CD1c-positive myeloid dendritic cell (primary cell): ENCODE results near the gene FAM228A.
A peak's percentile ranks its signal among the peaks of the same experiment; 100 is the strongest.

Experiments
- DNase-seq: peaks from one replicate; pipeline ENCODE4 v3.0.0-alpha.2; 2016; ENCODE audit errors: extremely low spot score

The FAM228A gene

DNA sequence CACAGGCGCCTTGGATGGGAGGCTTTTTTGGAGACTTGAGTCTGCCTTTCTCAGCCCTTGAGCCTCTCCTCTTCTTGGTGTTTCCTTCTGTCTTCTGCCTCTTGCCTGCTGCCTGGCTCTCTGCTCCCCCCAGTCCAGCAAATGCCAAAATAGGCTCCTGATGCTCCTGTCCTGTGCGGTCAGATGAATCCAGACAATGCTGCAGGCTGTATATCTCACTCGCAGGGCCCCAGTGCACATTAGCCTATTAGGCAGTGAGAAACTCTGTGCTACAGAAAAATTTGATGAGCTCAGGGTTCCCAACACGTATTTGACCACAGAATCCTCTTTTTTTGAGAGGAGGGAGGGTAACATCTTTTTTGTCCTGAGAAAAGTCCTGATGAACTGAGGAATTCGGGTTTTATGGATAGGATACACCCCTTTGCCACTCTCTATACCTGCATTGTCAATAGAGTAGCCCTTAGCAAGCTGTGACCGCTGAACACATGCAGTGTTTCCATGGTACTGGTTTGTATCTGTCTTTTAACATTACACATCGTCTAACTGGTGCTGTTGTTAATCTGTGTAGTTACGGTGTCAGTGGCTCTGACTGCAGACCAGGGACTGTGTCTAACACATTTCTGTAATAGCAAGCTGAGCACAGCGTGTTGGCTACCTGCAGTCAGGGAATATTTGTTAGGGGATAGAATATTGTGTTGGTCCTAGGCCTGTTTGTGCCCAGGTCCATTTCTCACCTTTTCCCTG lies 50.8 kb downstream of the FAM228A start:
- no peak for DNase-seq

DNA sequence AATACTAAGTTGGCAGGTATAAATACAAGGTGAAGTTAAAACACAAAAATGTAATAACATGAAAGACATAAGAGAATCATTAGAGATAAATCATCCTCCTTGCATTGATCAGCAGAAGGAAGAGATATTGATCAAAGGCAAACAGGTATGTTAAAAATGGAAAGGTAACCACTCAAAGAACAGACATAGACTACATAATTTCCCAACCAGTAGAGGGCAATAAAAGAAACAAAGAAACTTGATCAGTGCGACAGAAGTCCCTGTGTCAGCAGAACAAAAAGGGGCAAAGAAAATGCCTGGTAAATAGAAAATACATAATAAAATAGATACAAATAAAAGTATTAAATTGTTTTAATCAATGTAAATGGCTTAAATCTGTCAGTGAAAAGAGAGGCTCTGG lies 53.6 kb downstream of the FAM228A start:
- DNase-seq = no peak

DNA sequence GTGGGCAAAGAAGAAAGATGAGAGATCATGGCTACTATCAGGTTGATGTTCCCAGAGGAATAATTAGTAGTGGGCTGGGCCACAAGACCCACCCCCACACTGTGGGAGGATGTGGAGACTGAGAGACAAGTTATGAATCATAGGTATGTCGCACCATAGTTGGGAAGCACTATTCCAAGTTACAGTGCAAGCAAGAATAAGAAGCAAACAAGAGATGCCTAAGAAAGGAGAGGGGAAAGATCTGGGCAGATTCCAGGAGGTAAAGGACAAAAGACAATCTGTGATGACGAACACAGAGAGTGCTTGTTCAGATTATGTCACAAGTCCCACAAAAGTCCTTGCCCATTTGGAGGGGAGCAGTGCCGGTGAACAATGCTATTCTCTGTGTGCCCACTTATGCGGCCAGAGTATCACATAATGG lies 56.6 kb downstream of the FAM228A start:
- no peak for DNase-seq

DNA sequence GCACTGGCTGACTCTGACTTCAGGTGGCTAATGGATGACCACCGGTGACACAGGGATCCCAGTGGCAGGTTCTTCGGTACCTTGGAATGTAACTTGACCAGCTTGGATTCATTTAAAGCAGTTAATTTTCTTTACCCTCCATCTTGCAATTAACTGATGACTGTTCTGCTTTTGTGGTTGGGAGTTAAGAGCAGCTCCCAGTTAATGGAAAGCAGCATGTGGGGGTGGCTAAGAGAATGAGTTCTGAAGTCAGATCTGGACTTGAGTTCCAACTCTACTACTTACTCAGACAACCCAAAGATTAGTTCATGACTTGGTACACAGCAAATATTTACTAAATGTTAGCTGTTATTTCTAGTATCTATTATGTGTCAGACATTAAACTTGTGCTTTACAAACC lies 58.5 kb downstream of the FAM228A start:
- no peak for DNase-seq

DNA sequence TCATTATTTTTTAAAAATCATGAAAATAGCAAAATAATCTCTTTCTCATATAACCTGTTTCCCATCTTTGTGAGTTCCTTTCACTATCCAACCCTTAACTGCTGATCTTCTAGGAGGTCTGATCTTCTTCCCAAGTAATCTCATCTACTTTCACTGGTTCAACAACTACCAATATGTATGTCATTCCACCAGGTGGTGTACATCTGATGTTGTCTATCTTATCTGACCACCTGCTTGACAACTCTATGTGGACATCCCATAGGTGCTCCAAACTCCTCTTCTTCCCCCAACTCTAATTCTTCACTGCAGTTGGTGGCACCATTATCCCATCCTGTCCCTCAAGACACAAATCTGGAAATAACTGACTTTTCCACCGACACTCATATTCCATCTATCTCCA lies 62.5 kb downstream of the FAM228A start:
- DNase-seq = no peak

DNA sequence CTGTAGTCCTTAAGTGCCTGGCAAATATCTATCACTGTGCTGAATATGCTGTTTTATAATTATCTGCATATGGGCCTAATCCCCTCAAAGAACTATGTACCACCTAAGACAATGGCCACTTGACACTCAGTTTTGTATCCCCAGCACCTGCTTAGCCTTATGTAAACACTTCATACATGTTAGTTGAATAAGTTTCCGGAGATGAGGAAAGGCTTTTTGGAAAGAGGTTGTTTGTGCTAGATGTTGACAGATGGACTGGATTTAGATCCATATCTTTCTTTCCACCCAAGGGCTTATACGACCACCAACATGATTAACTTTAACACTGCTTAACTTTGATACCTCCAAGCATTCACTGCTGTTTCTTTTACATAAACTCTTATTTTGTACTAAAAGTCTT lies 63.3 kb downstream of the FAM228A start:
- DNase-seq = no peak

DNA sequence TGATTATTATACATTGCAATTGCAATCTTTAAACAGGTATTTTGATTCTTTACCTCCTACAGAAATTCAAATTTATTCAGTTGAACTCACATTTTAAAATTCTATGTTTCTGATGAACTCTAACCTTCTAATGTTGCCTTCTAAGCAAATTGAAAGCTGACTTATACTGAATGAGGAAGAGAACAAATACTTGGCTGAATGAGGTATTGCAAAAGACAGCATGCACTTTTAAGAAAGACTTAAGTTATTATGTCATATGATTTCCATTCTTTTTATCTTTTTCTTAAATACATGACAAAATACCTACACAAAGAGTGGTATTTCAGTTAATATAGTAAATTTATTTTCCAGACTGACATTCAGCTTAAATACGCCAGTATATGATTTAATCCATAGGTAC lies 64.7 kb downstream of the FAM228A start:
- peak; percentile 20 for DNase-seq
